Left ventricle myocardium superior (tissue), 1 donor: ENCODE data around the gene NUP210. TPM values are rescaled to one million over a fixed set of nuclear protein-coding genes. Genes with fewer than 3 reads are reported as not detected.
A peak's percentile ranks its signal among the peaks of the same experiment; 100 is the strongest.

ENCODE experiments used
- ATAC-seq: fragments of 200-7000 bp; cut with Tn5 transposase; one replicate; pipeline ENCODE4 v1.9.1; 2020; ENCODE audit warnings: mild to moderate bottlenecking, moderate library complexity
- DNase-seq: peaks from one replicate; pipeline ENCODE4 v3.0.0-alpha.2; 2020
- intact Hi-C: fragments of 100-400 bp; cut with micrococcal nuclease; formaldehyde crosslinking; loops from one replicate; pipeline ENCODE4 v1.11.0; 2022
- total RNA-seq: library from RNA; stranded (reverse); fragmentation: NEBNext Ultra II Directional; extraction: Animal tissue kit (Norgen Biotek cat#: 25700); gene quantifications from one replicate; pipeline ENCODE4 v1.2.1, GENCODE V29; 2021
- donor health status: DM: no; HTN: yes; CAD: no; lungs with severe emphysema.

Gene NUP210
- total RNA-seq, 1 donor from 2014 or later = 3.9 TPM

DNA sequence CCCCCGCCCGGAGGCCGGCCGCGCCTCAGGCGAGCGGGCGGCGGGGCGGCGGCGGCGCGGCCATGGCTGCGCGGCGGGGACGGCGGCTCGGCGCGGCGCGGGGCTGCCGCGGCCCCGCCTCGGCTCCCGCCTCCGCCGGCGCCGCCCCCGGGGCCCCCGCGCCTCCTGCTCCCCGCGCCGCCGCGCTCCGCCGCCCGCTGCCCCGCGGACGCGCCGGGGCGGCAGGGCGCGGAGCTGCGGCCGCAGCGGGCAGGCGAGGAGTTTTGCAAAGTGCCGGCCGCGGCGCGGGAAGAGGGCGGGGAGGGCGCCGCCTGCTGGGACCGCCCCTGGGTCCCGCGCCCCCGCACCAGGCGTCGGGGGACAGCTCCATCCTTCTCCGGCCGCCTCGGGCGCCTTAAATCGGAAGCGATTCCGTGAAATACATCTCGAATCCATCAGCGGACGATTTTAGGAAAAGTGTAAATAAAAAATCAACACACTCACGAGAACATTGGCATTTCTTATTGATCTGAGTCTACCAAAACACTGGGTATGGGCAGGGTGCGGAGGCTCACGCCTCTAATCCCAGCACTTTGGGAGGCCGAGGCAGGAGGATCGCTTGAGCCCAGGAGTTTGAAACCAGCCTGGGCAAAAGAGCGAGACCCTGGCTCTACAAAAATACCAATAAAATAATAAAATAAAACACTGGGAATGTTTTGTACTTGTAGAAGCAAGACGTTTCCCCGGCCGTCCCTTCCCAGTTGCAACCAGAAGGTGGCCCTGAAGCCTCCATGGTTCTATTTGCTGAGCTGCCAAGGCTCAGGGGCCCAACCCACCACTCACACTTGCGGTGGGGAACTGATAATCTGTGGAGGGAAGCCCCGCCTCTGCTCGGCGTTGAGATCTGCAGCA lies 136.9 kb downstream of the NUP210 start:
- DNase-seq = peak; percentile 65
- intact Hi-C loops = no loop called here

DNA sequence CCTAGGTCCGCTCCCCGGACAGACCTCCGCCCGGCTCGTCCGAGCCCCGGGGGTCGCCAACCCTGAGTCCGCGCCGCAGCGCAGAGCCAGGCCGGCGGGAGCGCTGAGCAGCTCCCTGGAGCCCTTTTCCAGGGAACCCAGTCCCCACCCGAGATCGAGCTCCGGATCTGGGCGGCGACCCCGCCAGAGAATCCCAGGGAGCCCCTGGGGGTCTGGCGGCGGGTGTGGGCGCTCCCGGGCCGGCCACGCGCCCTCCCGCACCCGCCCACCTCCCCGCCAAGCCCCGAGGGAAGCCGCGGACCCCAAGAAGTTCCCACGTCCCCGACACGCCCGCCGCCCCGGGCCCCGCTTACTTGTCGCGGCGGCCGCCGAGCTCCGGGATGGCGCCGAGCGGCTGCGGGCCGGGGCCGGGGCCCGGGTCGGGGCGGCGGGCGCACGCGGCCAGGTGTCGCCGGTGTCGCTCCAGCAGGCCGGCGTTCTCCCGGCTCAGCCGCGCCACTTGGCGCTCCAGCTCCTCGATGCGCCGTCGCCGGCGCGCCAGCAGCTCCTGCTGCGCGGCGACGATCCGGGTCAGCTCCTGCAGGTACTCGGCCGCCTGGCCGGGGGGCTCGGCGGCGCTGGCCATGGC lies 137.7 kb downstream of the NUP210 start:
- DNase-seq (no peak), ATAC-seq (no peak)
- intact Hi-C loops = no loop called here

More for the DNA sequence above, 136.9 kb downstream of the NUP210 start:
- peak; percentile 51 for ATAC-seq

DNA sequence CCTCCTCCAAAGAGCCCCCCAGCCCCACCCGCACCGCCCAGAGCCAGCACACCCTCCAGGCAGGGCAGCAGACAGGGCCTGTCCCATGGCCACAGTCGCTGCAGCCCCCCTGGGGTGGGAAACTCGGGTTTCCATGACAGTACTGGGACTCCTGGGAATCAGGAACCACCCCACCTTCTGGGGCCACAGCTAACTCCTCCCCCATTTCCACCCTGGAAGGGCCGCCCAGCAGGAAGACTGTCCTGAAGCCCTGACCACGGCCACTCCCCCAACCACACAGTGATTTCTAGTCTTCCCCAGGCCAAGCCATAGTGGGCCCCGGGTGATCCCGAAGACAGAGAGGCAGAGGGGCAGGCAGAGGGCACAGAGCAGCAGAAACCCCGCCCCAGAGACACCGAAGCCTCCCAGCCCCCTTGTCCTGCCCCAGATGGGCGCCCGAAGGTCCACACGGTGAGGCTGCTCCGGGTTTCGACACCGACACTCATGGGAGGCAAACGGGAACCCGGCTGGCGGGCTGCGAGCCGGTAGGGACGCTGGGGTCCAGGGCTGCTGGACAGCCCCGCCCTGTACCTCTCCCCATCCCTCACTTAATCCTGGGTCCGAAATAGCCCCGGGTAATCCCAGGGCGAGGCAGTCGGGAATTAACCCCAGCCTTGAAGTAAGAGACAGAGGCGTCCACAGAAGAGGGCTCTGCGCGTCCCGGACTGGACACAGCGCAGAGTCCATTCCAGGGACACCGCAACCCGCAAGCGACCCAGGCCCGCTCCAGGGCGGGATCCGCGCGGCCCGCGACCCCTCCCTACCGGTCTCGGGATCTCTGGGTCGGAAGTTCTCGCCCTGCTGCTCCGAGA lies 138.4 kb downstream of the NUP210 start:
- peak; percentile 78 for ATAC-seq
- peak; percentile 71 for DNase-seq
- intact Hi-C loops = no loop called here

DNA sequence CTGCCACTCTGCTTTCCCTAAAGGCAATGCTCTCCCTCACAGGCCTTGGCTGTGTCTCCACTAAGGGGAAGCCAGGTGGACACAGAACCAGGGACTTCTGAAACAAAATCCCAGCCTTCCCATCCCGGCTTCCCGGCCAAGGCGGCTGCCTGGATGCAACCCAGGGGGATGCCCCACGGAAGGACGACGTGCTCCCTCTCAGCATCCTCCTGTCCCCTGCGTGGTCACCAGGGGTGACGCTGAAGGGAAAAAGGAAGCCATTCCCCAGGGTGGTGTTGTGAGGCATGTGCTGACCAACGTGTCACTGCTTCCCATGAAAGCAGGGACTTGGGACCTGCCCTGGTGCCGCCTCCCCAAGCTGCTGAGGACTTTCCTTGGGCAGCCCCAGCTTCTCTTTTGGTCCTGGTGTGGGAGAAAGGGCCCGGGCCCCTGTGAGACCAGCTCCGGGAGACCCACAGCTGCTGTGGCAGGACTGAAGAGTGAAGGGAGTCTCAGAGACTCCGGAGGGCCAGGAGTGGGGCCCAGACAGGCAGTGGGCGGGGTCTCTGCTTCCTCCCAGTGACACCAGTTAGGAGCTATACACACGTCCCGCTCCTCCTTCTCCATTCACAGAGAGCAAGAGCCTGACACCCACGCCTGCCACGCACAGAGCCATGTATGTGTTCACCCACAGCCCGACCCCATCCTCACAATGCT lies 139.2 kb downstream of the NUP210 start:
- ATAC-seq (peak; percentile 36), DNase-seq (no peak)
- intact Hi-C loops = no loop called here

DNA sequence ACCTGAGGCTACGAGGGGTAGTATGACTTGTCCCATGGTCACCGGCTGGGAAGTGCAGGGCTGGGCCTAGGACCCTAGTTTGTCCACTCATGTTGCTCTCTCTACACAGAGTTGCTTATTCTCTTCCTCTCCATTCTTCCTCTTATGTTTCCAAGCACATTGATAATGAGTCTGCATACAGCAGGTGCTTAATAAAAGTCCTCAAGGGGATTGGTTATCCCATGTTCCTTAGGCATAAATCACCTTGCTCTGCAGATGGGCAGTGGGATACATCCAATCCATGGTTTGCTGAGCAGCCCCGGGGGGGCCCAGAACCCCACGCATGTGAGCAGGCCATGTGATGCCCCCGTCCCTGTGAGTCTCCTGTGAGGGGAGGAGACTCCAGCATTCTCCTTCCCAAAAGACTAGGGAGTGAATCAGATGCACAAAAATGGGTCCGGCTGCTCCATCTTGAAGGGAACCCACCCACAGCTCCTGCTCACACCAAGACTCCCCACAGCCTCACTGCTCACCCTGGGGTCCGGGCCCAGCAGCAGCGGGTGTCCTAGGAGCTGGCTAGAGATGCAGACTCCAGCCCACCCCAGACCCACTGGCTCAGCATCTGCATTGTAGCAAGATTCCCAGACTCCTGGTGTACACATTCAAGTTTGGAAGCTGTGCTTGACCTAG lies 139.9 kb downstream of the NUP210 start:
- intact Hi-C loops = no loop called here
- no peak for DNase-seq
- ATAC-seq = no peak

DNA sequence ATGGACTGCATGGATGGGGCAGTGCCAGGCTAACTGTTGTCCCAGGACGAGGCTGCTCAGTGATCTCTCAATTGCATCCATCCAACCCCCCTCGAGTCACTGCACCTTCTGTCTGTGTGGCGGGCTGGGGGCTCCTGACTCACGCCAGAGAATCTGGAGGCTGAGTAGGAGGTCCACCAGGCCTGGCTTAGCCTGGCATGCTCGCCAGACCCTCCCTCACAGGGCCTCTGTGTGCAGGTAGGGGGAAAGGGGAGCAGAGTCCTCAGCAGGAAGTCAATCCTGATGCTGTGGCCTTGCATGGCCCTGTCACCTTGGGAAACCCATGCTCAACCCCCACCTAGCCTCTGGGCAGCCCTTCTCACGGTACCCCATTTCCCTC lies 140.6 kb downstream of the NUP210 start:
- DNase-seq (no peak), ATAC-seq (no peak)
- intact Hi-C loops = no loop called here

DNA sequence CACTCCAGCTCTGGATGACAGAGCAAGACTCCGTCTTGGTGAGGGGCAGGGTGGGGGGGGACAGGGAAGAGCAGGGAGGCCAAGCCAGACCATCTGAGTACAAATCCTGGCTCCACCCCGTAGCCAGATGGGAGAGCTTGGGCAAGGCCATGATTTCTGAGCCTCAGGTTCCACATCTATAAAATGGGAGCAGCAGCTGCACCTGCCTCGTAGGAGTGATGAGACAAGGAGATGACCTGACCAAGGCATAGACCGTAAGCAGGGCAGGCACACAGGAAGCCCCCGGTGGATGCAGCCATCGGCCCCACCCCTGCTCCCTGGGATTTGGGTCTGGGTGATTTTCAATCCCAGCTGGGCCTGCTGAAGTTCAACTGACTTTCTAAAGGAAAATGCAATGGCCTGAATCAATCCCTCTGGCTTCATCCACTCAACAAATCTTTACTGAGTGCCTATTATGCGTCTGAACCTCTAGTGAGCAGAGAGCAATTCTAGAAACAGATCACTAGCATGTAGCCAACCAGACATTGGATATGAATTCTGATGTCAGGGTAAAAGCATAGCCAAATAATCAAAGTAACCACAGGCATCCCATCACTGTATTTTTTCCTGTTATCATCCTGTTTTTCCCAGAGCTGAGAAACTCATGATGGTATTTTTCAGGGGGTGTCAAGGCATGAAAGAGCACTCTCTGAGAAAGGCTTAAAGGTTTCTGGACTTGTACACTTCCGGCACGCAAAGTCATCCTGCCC lies 141.2 kb downstream of the NUP210 start:
- intact Hi-C loops = no loop called here
- no peak for DNase-seq
- no peak for ATAC-seq

DNA sequence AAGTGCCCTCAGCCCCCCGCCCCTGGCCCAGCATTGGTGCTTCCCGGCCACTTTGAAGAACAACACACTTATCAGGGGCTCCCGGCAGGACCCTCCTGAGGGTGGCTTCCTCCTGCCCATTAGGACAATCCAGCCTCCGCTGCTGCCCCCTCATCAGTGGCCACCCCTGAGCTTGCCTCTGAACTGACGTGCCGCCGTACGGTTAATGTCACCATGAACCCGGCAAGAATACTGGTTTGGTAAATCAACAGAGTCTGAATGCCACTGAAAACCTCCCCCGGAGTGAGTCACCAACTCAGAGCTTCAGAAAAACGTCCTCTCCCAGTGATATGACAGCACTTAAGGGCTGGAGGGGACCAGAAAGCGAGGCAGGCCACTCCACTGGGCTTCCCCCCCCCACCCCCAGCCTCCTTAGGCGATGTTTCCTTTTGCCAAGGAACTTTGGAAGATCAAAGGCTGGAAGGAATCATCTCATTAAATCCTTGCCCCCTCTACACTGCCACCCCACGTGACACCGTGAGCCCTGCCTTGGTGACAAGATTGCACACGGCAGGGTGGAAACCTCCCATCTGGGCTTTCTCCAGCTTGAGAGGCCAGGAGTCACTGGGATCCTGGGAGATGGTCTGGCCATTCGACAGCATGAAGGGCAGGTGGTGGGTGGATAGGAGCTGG lies 142.1 kb downstream of the NUP210 start:
- intact Hi-C loops = no loop called here
- DNase-seq = no peak

DNA sequence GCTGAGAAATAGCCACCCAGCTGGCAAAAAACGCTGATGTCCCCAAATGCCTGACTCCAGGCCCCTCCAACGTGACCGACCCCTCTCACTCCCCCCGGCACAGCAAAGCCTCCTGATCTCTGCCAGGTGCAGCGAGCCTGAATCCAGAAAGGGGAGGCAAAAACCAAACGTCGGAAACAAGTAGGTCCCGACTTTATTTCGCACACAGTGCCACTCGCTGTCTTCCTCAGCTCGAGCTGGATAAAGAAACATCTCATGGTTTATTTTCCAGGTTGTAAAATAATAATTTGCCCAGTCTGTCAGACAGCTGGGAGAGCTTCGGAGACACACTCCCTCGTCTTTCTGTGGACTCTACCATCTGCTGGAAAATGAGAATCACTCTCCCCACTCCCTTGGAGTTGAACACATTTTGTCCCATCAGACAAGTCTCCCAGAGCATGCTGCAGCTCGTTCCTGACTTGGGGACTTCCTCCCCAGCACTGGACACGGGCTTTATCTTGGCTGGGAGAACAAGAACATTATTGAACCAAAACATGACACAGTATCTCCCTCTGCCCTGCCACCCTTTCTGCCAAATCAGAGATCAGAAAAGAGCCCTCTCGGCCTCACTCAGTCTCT lies 142.8 kb downstream of the NUP210 start:
- peak; percentile 39 for ATAC-seq
- intact Hi-C loops = no loop called here
- DNase-seq = no peak

More for the DNA sequence above, 142.1 kb downstream of the NUP210 start:
- no peak for ATAC-seq

DNA sequence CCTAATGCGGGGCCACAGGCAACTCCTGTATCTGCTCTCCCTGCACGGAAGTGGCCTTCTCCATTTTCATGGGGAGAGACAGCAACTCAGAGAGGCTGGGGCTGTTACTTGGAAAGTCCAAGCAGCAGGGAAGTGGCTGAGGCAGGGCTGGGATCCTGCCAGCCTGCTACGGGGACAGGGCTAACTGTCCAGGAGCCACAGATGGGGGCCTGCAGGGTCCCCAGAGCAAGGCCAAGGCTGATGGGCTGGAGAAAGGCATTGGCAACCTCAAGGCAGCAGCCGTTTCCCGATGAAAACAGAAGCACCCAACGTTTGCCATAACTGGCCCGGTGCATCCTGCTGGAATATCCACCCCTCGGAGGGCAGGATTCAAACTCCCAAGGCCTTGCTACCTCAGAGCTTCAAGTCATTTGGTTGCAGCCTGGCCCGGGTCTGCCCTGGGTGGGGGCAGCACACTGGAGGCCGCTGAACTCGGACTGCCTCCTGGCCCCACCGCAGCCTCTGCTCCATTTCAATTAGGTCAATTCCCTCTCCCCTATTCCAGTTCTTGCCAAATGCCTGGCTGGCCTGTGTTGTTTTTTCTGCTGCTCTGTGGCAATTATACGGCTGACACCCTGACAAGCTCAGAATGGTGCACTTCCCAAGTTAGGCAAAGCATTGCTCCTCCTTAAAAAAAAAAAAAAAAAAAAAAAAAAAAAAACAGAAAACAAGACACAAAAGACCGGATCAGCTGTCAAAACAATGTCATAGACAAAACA lies 143.5 kb downstream of the NUP210 start:
- ATAC-seq (peak; percentile 79), DNase-seq (peak; percentile 73)
- intact Hi-C loops = no loop called here

DNA sequence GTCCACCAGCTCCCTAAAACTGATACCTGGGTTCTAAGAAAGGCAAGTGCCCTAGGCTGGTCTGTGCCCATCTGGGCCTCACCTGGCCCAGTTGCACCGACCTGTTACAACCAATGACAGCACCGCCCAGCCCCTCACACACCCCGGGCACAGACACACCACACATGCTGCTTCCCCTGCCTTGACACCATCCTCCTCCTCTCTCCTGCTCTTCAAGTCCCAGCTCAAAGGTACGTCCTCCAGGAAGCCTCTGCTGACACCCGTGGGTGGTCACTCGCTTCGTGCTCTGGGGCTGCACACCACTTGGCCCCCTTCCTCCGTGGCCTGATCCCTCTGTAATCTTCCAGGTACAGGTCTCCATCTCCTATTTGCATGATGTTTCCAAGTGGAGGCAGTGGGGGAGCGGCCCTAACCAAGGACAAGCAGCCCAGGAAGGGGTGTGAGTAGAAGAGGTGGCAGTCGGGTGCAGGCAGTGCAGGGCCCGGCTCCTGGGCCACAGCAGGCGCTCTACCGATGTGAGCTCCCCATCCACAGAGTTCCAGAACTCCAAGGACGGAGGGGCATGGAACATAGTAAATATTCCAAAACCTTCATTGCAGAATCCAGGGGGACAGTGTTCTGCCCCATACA lies 144.6 kb downstream of the NUP210 start:
- DNase-seq (no peak), ATAC-seq (no peak)
- intact Hi-C loops = no loop called here

DNA sequence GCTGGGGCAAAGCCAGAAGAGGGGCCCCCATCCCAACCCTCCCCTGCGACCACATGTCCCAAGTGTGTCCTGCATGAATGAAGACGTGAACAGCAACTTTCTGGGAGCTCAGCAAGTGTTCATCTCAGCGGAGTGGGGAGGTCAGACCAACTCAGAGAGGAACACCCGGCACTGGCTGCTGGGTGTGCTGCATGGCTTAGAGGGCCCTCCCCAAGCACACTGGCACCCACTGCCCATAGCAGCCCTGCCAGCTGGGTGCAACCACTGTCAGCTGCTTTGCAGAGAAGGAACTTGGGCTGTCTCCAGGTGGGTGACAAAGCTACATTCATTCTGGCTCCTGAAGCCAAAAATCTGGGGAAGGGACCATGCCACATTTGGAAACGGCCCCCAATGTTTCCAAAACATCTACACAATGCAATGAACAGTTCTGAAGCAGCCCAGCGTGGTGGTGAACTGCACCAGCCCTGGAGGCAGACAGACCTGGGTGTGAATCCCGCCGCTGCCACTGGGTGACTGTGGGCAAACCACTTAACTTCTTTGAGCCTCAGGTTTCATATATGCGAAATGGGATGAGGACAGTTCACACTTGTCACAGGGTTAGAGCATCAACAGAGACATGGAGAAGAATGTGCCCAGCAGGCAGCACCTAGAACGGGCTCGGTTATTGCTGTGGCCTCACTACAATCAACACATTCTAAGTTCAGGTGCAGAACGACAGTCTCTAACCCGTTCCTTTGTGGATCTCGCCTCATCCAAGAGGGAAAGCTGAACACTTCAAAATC lies 145.4 kb downstream of the NUP210 start:
- intact Hi-C loops = no loop called here
- DNase-seq = no peak
- no peak for ATAC-seq

DNA sequence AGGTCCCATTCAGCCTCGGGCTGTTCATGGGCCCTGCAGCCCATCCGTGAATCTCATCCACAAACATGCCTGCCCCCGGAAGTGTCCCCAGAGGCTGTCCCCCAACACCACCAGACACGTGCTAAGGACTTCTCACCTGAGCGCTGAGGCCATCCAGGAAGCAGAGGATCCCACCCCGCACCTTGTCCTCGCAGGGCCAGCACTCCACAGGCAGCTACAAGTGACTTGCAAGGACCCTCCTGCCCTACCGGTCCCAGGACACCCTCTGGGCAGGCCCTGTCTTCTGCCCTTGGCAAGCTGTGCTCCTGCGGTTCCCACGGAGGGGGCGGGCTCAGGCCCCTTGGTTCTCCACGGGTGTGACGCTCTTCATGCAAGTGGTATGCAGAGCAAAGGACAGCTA lies 146.0 kb downstream of the NUP210 start:
- intact Hi-C loops = no loop called here
- DNase-seq (no peak), ATAC-seq (no peak)

DNA sequence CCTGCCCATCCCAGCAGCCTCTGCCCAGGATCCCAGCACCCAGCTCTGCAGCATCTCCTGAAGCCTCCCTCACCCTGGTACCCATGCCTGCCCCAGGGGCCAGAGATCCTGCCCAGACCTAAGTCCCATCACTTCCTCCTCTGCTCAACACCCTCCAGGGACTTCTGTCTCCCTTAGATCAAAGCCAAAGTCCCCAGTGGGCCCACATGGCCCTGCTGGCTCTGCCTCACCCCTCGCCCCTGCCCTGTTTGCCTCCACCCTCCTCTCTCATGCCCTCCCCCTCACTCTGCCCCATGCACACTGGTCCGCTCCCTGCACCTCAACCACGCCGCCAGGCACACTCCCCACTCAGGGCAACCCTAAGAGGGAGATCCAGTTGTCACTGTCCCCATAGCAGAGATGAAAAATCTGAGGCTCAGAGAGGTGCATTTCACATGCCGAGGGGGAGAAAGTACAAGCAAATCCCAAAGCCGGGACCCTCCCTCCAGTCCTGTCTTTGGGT lies 146.5 kb downstream of the NUP210 start:
- intact Hi-C loops = no loop called here
- DNase-seq (no peak), ATAC-seq (no peak)
